Hepatocyte (in vitro differentiated cells): ENCODE results near the gene NPR3.

Experiments used
- EZH2 ChIP-seq: fragments of 200-600 bp; sonication (generic); IDR thresholded peaks from 2 replicates; pipeline ENCODE4 v1.6.1; 2016; ENCODE audit warnings: antibody characterized with exemption, mild to moderate bottlenecking, borderline replicate concordance
- TF ChIP-seq, protein P1 (sequence below): fragments of 200-600 bp; sonication (generic); IDR thresholded peaks from 2 replicates; pipeline ENCODE4 v1.5.1; 2016; ENCODE audit warnings: antibody characterized with exemption, mild to moderate bottlenecking; ENCODE audit not compliant: poor library complexity

- TF ChIP-seq, protein P1, sequence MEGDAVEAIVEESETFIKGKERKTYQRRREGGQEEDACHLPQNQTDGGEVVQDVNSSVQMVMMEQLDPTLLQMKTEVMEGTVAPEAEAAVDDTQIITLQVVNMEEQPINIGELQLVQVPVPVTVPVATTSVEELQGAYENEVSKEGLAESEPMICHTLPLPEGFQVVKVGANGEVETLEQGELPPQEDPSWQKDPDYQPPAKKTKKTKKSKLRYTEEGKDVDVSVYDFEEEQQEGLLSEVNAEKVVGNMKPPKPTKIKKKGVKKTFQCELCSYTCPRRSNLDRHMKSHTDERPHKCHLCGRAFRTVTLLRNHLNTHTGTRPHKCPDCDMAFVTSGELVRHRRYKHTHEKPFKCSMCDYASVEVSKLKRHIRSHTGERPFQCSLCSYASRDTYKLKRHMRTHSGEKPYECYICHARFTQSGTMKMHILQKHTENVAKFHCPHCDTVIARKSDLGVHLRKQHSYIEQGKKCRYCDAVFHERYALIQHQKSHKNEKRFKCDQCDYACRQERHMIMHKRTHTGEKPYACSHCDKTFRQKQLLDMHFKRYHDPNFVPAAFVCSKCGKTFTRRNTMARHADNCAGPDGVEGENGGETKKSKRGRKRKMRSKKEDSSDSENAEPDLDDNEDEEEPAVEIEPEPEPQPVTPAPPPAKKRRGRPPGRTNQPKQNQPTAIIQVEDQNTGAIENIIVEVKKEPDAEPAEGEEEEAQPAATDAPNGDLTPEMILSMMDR = no peak
- no peak for TF ChIP-seq EZH2
Measured at GRCh38 chr5:32720300-32720699, 9.2 kb downstream of the NPR3 start.
